ENCODE results near the gene MTSS2.
"Not testable (repeated sequence)": the region's sequence is repeated elsewhere in the genome, so short reads cannot be mapped to it uniquely, and the experiment has no call there.

GRCh38 chr16:70670938-70671337, 14.9 kb downstream of the MTSS2 start:
- TF ChIP-seq CTCF, POLR2A, POLR2AphosphoS5 (IDR thresholded peaks at IDR 0.05): not testable (repeated sequence)

Measured in stomach (tissue), 4 donors.